SK-MEL-5 (cell line): ENCODE measurements around the gene OPN1MW. TPM values are rescaled to one million over a fixed set of nuclear protein-coding genes. Genes with fewer than 3 reads are reported as not detected.
"Not testable (repeated sequence)": the region's sequence is repeated elsewhere in the genome, so short reads cannot be mapped to it uniquely, and the experiment has no call there.

ENCODE experiments used
- DNase-seq: peaks from one replicate; pipeline ENCODE4 v3.0.0-alpha.2; 2016; ENCODE audit warnings: low read depth, low spot score
- in situ Hi-C: cut with HindIII; loops from 2 replicates; pipeline ENCODE4 v1.10.0; 2016; ENCODE audit warnings: low sequenced_read_pairs, high pct_unique_total_duplicates, low pct_unique_long_range_greater_than_20kb
- total RNA-seq: library from RNA; depleted of rRNA; stranded (reverse); fragments of >200 nt; shearing (Covaris generic); gene quantifications from 2 replicates; pipeline ENCODE4 v1.2.3, GENCODE V29; 2014; rRNA removed

OPN1MW gene
- total RNA-seq, 1 experiment from 2014 or later = not detected

DNA sequence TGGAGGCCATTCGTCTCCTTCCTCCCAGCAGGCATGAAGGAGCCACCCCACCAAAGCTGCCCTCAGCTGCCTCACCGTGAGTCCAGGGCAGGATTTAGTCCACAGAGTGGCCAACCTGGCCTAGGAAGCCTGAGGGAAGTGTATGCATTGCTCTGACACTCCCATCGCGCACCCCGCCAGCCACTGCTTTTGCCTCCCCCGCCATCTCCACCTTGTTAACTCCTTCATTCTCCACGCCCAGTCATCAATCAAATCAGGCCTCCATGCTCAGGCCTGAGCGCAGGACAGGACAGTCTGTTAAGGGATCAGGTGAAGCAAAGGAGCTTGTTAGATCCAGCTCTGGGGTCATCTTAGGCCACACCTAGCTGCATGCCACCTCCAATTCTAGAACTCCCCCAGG, 10.4 kb downstream of the OPN1MW start:
- in situ Hi-C loops = not testable (repeated sequence)

DNA sequence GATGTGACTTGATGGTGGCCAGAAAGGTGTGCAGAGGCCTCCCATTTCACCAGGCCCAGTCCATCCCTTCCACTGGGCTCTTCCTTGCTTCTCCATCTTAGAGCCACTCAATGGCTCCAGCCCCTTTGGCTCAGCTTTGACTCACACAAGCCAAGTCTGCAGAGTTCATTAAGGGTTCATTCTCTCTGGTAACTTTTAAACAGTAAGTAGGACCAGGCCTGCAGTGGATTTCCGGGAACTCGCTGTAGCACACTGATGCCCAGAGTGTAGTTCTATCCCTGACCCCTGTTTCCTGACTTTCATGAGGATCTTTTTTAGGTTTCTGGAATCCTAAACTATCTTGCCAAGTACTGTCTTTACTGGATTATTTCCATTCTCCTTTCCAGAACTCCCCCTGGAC, 11.9 kb downstream of the OPN1MW start:
- DNase-seq, in situ Hi-C loops: not testable (repeated sequence)

More for the DNA sequence above, 10.4 kb downstream of the OPN1MW start:
- not testable (repeated sequence) for DNase-seq

GRCh38 chrX:154196466-154196865, 14.1 kb downstream of the OPN1MW start:
- DNase-seq, in situ Hi-C loops: not testable (repeated sequence)

DNA sequence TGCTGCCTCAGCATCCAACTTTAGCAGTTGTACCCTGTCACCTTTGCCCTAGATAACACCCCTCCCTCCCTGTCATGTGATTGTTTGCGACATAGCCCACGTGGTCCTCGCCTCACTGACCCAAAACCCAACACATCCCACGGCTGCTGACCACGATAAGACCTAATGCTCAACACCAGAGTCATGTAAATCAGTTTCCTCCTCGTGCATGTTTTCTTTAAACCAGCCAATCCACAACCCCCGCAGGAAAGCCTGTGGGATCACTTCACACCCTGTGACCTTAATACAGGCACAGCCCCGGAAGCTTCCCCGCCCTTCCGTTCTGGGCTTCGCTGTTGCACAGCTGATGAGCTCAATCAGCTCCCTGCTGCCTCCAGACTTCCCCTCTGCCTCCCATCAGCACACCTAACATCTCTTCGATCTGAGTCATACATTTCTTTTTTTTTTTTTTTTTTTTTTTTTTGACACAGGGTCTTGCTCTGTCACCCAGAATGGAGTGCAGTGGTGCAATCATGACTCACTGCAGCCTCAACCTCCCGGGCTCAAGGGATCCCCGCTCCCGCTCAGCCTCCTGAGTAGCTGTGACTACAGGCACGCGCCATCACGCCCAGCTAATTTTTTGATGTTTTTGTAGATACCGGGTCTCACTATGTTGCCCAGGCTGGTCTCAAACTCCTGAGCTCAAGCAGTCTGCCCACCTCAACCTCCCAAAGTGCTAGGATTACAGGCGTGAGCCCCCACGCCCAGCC, 27.4 kb downstream of the OPN1MW start:
- in situ Hi-C loops, DNase-seq: not testable (repeated sequence)

- DNase-seq, in situ Hi-C loops: not testable (repeated sequence)
Observed at GRCh38 chrX:154211057-154211456, 28.7 kb downstream of the OPN1MW start.

GRCh38 chrX:154211499-154211898, 29.1 kb downstream of the OPN1MW start:
- in situ Hi-C loops, DNase-seq: not testable (repeated sequence)

GRCh38 chrX:154219456-154219855, 37.1 kb downstream of the OPN1MW start, which contains the start of gene OPN1MW2:
OPN1MW2 (plus strand) TSS chrX:154219756; CDS start chrX:154219816, 60 bp downstream.
- in situ Hi-C loops, DNase-seq: not testable (repeated sequence)

DNA sequence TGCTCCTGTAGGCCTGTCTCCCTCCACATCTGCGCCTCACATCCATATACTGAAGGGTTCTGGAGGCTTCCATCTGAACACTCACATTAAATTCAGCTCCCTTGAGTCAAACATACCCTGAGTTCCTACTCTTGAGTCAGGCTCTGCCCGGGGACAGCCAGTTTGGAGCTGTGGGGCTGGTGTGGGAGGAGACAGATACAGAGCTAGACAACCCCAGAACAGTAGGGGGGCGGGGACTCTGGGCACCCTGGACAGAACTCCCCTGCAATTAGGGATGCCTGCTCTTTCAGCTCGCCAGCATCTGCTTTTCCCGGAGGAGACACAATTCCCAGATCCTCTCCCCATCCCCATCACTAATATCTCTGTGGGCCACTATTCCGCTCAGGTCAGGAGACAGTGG, 42.9 kb downstream of the OPN1MW start:
- DNase-seq, in situ Hi-C loops: not testable (repeated sequence)

GRCh38 chrX:154226706-154227105, 44.3 kb downstream of the OPN1MW start:
- in situ Hi-C loops, DNase-seq: not testable (repeated sequence)

DNA sequence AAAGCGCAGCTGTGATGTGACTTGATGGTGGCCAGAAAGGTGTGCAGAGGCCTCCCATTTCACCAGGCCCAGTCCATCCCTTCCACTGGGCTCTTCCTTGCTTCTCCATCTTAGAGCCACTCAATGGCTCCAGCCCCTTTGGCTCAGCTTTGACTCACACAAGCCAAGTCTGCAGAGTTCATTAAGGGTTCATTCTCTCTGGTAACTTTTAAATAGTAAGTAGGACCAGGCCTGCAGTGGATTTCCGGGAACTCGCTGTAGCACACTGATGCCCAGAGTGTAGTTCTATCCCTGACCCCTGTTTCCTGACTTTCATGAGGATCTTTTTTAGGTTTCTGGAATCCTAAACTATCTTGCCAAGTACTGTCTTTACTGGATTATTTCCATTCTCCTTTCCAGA, 49.0 kb downstream of the OPN1MW start:
- DNase-seq, in situ Hi-C loops: not testable (repeated sequence)

GRCh38 chrX:154233620-154234019, 51.2 kb downstream of the OPN1MW start:
- in situ Hi-C loops, DNase-seq: not testable (repeated sequence)

GRCh38 chrX:154238939-154239559, 56.7 kb downstream of the OPN1MW start:
- in situ Hi-C loops, DNase-seq: not testable (repeated sequence)

GRCh38 chrX:154239982-154240503, 57.6 kb downstream of the OPN1MW start:
- in situ Hi-C loops, DNase-seq: not testable (repeated sequence)

Other genes starting within 250 kb of the OPN1MW start
- 85.7 and 96.4 TPM in 2 replicates for gene NAA10, start 247.6 kb upstream of the OPN1MW start, total RNA-seq
- 12.3 and 13.4 TPM in 2 replicates for gene RENBP, start 238.0 kb upstream of the OPN1MW start, total RNA-seq
- 22.6 and 23.3 TPM in 2 replicates for gene HCFC1, start 210.8 kb upstream of the OPN1MW start, total RNA-seq
- 5.8 and 7.6 TPM in 2 replicates for gene TMEM187, start 209.8 kb upstream of the OPN1MW start, total RNA-seq
- 45.1 and 52.6 TPM in 2 replicates for gene IRAK1, start 162.7 kb upstream of the OPN1MW start, total RNA-seq
- gene MECP2, start 84.9 kb upstream of the OPN1MW start, total RNA-seq = 57.0 and 65.5 TPM in 2 replicates
- gene OPN1LW, start 38.4 kb upstream of the OPN1MW start, total RNA-seq = not detected in 2 replicates
- gene OPN1MW2, start 37.2 kb downstream of the OPN1MW start, total RNA-seq = not detected in 2 replicates
- not detected in 2 replicates for gene OPN1MW3, start 75.0 kb downstream of the OPN1MW start, total RNA-seq
- not detected in 2 replicates for gene TEX28, start 112.5 kb downstream of the OPN1MW start, total RNA-seq
- gene TKTL1, start 113.2 kb downstream of the OPN1MW start, total RNA-seq = 0.42 TPM in 1 of 2 replicates, not detected in the other
- 108 and 138 TPM in 2 replicates for gene FLNA, start 192.0 kb downstream of the OPN1MW start, total RNA-seq
- 15.4 and 21.3 TPM in 2 replicates for gene EMD, start 196.7 kb downstream of the OPN1MW start, total RNA-seq
- gene RPL10, start 215.8 kb downstream of the OPN1MW start, total RNA-seq = 3,421 and 3,578 TPM in 2 replicates
- gene DNASE1L1, start 226.7 kb downstream of the OPN1MW start, total RNA-seq = 53.4 and 56.8 TPM in 2 replicates
- 17.6 and 25.3 TPM in 2 replicates for gene TAFAZZIN, start 228.9 kb downstream of the OPN1MW start, total RNA-seq
- gene ATP6AP1, start 246.1 kb downstream of the OPN1MW start, total RNA-seq = 88.8 and 93.6 TPM in 2 replicates